Measurements from ENCODE around the gene HNRNPK. TPM values are rescaled to one million over a fixed set of nuclear protein-coding genes. Genes with fewer than 3 reads are reported as not detected.

HNRNPK gene
- total RNA-seq: 921 and 943 TPM in 2 replicates
- long read RNA-seq, partial matches to known transcripts: 128 of 1,714 reads
- long read RNA-seq, other reads (novel, unspliced or antisense): 1,584 of 1,714 reads

- Mint-ChIP-seq H3K27me3 (ENCODE audit: low read depth) (peaks cover 20% of the 10 kb centered on the region), H3K4me3 (peak within 1 kb of the TSS; percentile 100), H3K27ac (ENCODE audit: unreplicated experiment) (peak within 1 kb of the TSS; percentile 100), H3K4me1 (peaks cover 52% of the 10 kb centered on the region), H3K9me3 (no peaks in the 10 kb centered on the region), H3K36me3 (ENCODE audit: low read depth) (peaks cover 39% of the 10 kb centered on the region)
- TF ChIP-seq CTCF (conservative IDR thresholded peaks at IDR 0.05): no peak
- DNase-seq (ENCODE audit: low read depth, low spot score): peak; percentile 99
These were observed at the start of gene HNRNPK for GRCh38 chr9:83979812-83980394. Gene HNRNPK, minus strand, starts transcription at chr9:83980215. Its CDS starts 1,963 bp downstream, at chr9:83978252.

GRCh38 chr9:84027201-84027600 is 47.2 kb upstream of the HNRNPK start:
- TF ChIP-seq CTCF (conservative IDR thresholded peaks at IDR 0.05): no peak
- Mint-ChIP-seq H3K9me3 (peaks cover 2% of the 10 kb centered on the region), H3K27me3 (ENCODE audit: low read depth) (no peaks in the 10 kb centered on the region), H3K4me3 (no peak overlapping the region), H3K4me1 (no peaks in the 10 kb centered on the region), H3K27ac (ENCODE audit: unreplicated experiment) (no peak overlapping the region), H3K36me3 (ENCODE audit: low read depth) (no peaks in the 10 kb centered on the region)
- DNase-seq (ENCODE audit: low read depth, low spot score): no peak

GRCh38 chr9:84024041-84024575 is 44.1 kb upstream of the HNRNPK start:
- Mint-ChIP-seq H3K4me3 (no peak overlapping the region), H3K27ac (ENCODE audit: unreplicated experiment) (no peak overlapping the region)

GRCh38 chr9:84007662-84008061 is 27.6 kb upstream of the HNRNPK start:
- no peak for DNase-seq (ENCODE audit: low read depth, low spot score)
- Mint-ChIP-seq H3K4me1 (no peaks in the 10 kb centered on the region), H3K27ac (ENCODE audit: unreplicated experiment) (no peak overlapping the region), H3K27me3 (ENCODE audit: low read depth) (no peaks in the 10 kb centered on the region), H3K4me3 (no peak overlapping the region), H3K36me3 (ENCODE audit: low read depth) (peaks cover 25% of the 10 kb centered on the region), H3K9me3 (no peaks in the 10 kb centered on the region)
- no peak for TF ChIP-seq CTCF (conservative IDR thresholded peaks at IDR 0.05)

More at GRCh38 chr9:84024041-84024575, 44.1 kb upstream of the HNRNPK start:
- H3K27me3 Mint-ChIP-seq (ENCODE audit: low read depth): no peaks in the 10 kb centered on the region
- no peaks in the 10 kb centered on the region for H3K36me3 Mint-ChIP-seq (ENCODE audit: low read depth)
- H3K4me1 Mint-ChIP-seq: no peaks in the 10 kb centered on the region
- TF ChIP-seq CTCF (conservative IDR thresholded peaks at IDR 0.05): no peak
- H3K9me3 Mint-ChIP-seq: peaks cover 2% of the 10 kb centered on the region
- DNase-seq (ENCODE audit: low read depth, low spot score): no peak

- Mint-ChIP-seq H3K4me3 (no peak overlapping the region), H3K9me3 (no peaks in the 10 kb centered on the region), H3K27ac (ENCODE audit: unreplicated experiment) (no peak overlapping the region), H3K4me1 (no peaks in the 10 kb centered on the region), H3K27me3 (ENCODE audit: low read depth) (no peaks in the 10 kb centered on the region), H3K36me3 (ENCODE audit: low read depth) (peaks cover 32% of the 10 kb centered on the region)
- DNase-seq (ENCODE audit: low read depth, low spot score): no peak
- TF ChIP-seq CTCF (conservative IDR thresholded peaks at IDR 0.05): no peak
These were observed 23.2 kb upstream of the HNRNPK start for GRCh38 chr9:84003246-84003645.
